HepG2 (cell line): ENCODE data around the gene CCR2. TPM values are rescaled to one million over a fixed set of nuclear protein-coding genes. Genes with fewer than 3 reads are reported as not detected.

ENCODE experiments used
- ATAC-seq: fragments of 200-7000 bp; cut with Tn5 transposase; 3 replicates; pipeline ENCODE4 v1.9.1; 2020; ENCODE audit warnings: mild to moderate bottlenecking, moderate library complexity
- BruUV-seq: library from RNA; stranded (reverse); fragments of 400-500 nt; replicated peaks from 2 replicates; lab custom pipeline; 2021; lab: Mats Ljungman, UMichigan
- CTCF ChIA-PET: fragments of 300-600 bp; formaldehyde crosslinking; extraction: SDS; loops from one replicate; lab custom pipeline; 2021; ENCODE audit warnings: low total read pairs, inconsistent platforms, low intra/inter-chr PET ratio; lab: Yijun Ruan, JAX
- POLR2A ChIA-PET: fragments of 350-600 bp; sonication (Branson Sonifier 250); formaldehyde crosslinking; loops from one replicate; lab custom pipeline; 2020; ENCODE audit warnings: antibody characterized with exemption, inconsistent platforms; lab: Yijun Ruan, JAX
- DNase-seq: peaks from one replicate; pipeline ENCODE4 v3.0.0-alpha.2; 2015; ENCODE audit warnings: low spot score
- FAIRE-seq: peaks from 3 replicates; lab custom pipeline; 2011; peaks lifted over from hg19 to GRCh38; lab: Jason Lieb, UNC
- H2AFZ ChIP-seq: one replicate; pipeline ENCODE4 v1.6.1; 2011; ENCODE audit warnings: low read length, inconsistent platforms
- H3K27ac ChIP-seq: fragments of 300-600 bp; 3 replicates; pipeline ENCODE4 v1.8.0; 2011; ENCODE audit warnings: mixed run types, mild to moderate bottlenecking, mixed read lengths, low read length, inconsistent platforms; ENCODE audit not compliant: insufficient read depth; ENCODE audit errors: extremely low read length
- H3K27me3 ChIP-seq, 2 experiments: fragments of 200-600 bp in 1 of 2; 2 replicates in 1 of 2; 3 replicates in 1 of 2; pipeline versions ENCODE4 v1.6.0 to v1.8.0; 2011; ENCODE audit warnings: low read length in 2 of 2, mild to moderate bottlenecking in 2 of 2, moderate library complexity in 2 of 2, inconsistent platforms in 1 of 2; ENCODE audit not compliant: insufficient read depth in 2 of 2, control insufficient read depth in 1 of 2
- H3K36me3 ChIP-seq, 2 experiments: fragments of 200-600 bp in 1 of 2; replicated peaks in 1 of 2; 2 replicates in 1 of 2; 3 replicates in 1 of 2; pipeline versions ENCODE4 v1.5.1 to v1.8.0; 2011; ENCODE audit warnings: low read length in 2 of 2, inconsistent platforms in 1 of 2; ENCODE audit not compliant: insufficient read depth in 2 of 2, control insufficient read depth in 1 of 2
- H3K4me1 ChIP-seq: 2 replicates; pipeline ENCODE4 v1.5.1; 2012; ENCODE audit warnings: low read length, inconsistent platforms; ENCODE audit not compliant: insufficient read depth
- H3K4me2 ChIP-seq: 2 replicates; pipeline ENCODE4 v1.6.0; 2011; ENCODE audit warnings: low read depth, low read length, inconsistent platforms
- H3K4me3 ChIP-seq, 3 experiments: fragments of 200-600 bp in 1 of 3; sonication (generic), shearing (Covaris generic) in 1 of 3; replicated peaks in 1 of 3; 2 replicates each; pipeline ENCODE4 v1.5.1; 2011 to 2016; ENCODE audit warnings: low read length in 3 of 3, inconsistent platforms in 2 of 3, low read depth in 2 of 3, mild to moderate bottlenecking in 2 of 3, control low read depth in 1 of 3, mixed read lengths in 1 of 3; ENCODE audit not compliant: insufficient read depth in 1 of 3
- H3K79me2 ChIP-seq: one replicate; pipeline ENCODE4 v1.6.1; 2011; ENCODE audit warnings: low read length, inconsistent platforms; ENCODE audit not compliant: insufficient read depth
- H3K9ac ChIP-seq: 2 replicates; pipeline ENCODE4 v1.6.0; 2011; ENCODE audit warnings: mild to moderate bottlenecking, low read depth, low read length, inconsistent platforms; ENCODE audit not compliant: insufficient read depth
- H3K9me3 ChIP-seq: 2 replicates; pipeline ENCODE4 v1.5.1; 2012; ENCODE audit warnings: mild to moderate bottlenecking, low read length
- H4K20me1 ChIP-seq: 2 replicates; pipeline ENCODE4 v1.6.0; 2011; ENCODE audit warnings: inconsistent platforms, mild to moderate bottlenecking, low read length, moderate library complexity; ENCODE audit not compliant: insufficient read depth
- ATRX ChIP-seq: sonication (generic); formaldehyde crosslinking; IDR thresholded peaks from 2 replicates; pipeline ENCODE4 v1.4.0; 2020; ENCODE audit warnings: missing genetic modification reagents, borderline replicate concordance
- ELF4 ChIP-seq: sonication (generic); formaldehyde crosslinking; IDR thresholded peaks from 2 replicates; pipeline ENCODE4 v1.5.0; 2020; ENCODE audit warnings: missing genetic modification reagents, mild to moderate bottlenecking, moderate library complexity, borderline replicate concordance
- ELK4 ChIP-seq: sonication (generic); formaldehyde crosslinking; IDR thresholded peaks from 2 replicates; pipeline ENCODE4 v1.9.0; 2021; ENCODE audit warnings: missing genetic modification reagents, borderline replicate concordance
- JDP2 ChIP-seq: sonication (generic); formaldehyde crosslinking; IDR thresholded peaks from 2 replicates; pipeline ENCODE4 v1.8.1; 2022; ENCODE audit warnings: missing genetic modification reagents, borderline replicate concordance
- KMT2A ChIP-seq: sonication (generic); formaldehyde crosslinking; IDR thresholded peaks from 2 replicates; pipeline ENCODE4 v1.4.0; 2020; ENCODE audit warnings: missing genetic modification reagents
- MAFF ChIP-seq: IDR thresholded peaks from 2 replicates; pipeline ENCODE4 v1.6.1; 2011; ENCODE audit warnings: low read depth, low read length, improper control_type of control experiment
- MEIS1 ChIP-seq: sonication (generic); formaldehyde crosslinking; IDR thresholded peaks from 2 replicates; pipeline ENCODE4 v1.9.0; 2021; ENCODE audit warnings: mild to moderate bottlenecking, missing genetic modification reagents, moderate library complexity, borderline replicate concordance
- SALL2 ChIP-seq: sonication (generic); formaldehyde crosslinking; IDR thresholded peaks from 2 replicates; pipeline ENCODE4 v1.8.1; 2023; ENCODE audit warnings: mild to moderate bottlenecking, missing genetic modification reagents, inconsistent platforms
- ZBTB20 ChIP-seq: sonication (generic); formaldehyde crosslinking; IDR thresholded peaks from 2 replicates; pipeline ENCODE4 v1.8.1; 2023; ENCODE audit warnings: missing genetic modification reagents, low read depth, mild to moderate bottlenecking, borderline replicate concordance
- ZNF350 ChIP-seq: sonication (generic); formaldehyde crosslinking; IDR thresholded peaks from 2 replicates; pipeline ENCODE4 v1.4.0; 2020; ENCODE audit warnings: mild to moderate bottlenecking, low read depth, missing genetic modification reagents, borderline replicate concordance
- ZNF362 ChIP-seq: sonication (generic); formaldehyde crosslinking; IDR thresholded peaks from 2 replicates; pipeline ENCODE4 v1.4.0; 2020; ENCODE audit warnings: missing genetic modification reagents, mild to moderate bottlenecking, borderline replicate concordance
- ZNF558 ChIP-seq: sonication (generic); formaldehyde crosslinking; IDR thresholded peaks from 2 replicates; pipeline ENCODE4 v1.9.0; 2022; ENCODE audit warnings: mild to moderate bottlenecking, missing genetic modification reagents, borderline replicate concordance
- ZNF619 ChIP-seq: sonication (generic); formaldehyde crosslinking; IDR thresholded peaks from 2 replicates; pipeline ENCODE4 v1.4.0; 2020; ENCODE audit warnings: mild to moderate bottlenecking, missing genetic modification reagents
- ZNF75D ChIP-seq: sonication (generic); formaldehyde crosslinking; IDR thresholded peaks from 2 replicates; pipeline ENCODE4 v1.8.1; 2023; ENCODE audit warnings: missing genetic modification reagents, mild to moderate bottlenecking, borderline replicate concordance
- WGBS: methylation state at CpG from one replicate; pipeline ENCODE4 v1.1.6; 2017; ENCODE audit warnings: low lambda C conversion rate; 5-methylcytosine and 5-hydroxymethylcytosine counted together
- in situ Hi-C: cut with HindIII; loops from 2 replicates; pipeline ENCODE4 v1.10.0; 2017; ENCODE audit warnings: low pct_unique_long_range_greater_than_20kb; ENCODE audit not compliant: extremely low pct_ligation_motif_present
- intact Hi-C: fragments of 100-400 bp; cut with micrococcal nuclease; formaldehyde crosslinking; loops from one replicate; pipeline ENCODE4 v1.10.0; 2022; ENCODE audit not compliant: unreplicated experiment
- polyA plus RNA-seq, 8 experiments: library from polyadenylated mRNA; depleted of rRNA in 3 of 8; stranded (reverse) in 7 of 8; unstranded in 1 of 8; fragments of >200 nt; fragmentation: Illumina TruSeq in 4 of 8; extraction: Trizol in 4 of 8; gene quantifications; 2 replicates each; pipeline versions ENCODE4 v1.2.1 to v1.2.3, GENCODE V29; 2011 to 2016; ENCODE audit warnings: low read depth in 4 of 8, missing spikeins in 1 of 8, mixed read lengths in 1 of 8; ENCODE audit not compliant: insufficient read depth in 1 of 8
- total RNA-seq, 5 experiments: library from RNA; depleted of rRNA; stranded (reverse); fragments of >200 nt; fragmentation: Illumina TruSeq; extraction: Trizol; gene quantifications; 2 replicates each; pipeline ENCODE4 v1.2.3, GENCODE V29; 2016; ENCODE audit warnings: low read depth in 1 of 5

Gene CCR2
- total and polyA plus RNA-seq, 2 of the 13 experiments (the other 11 are each of a cell fraction or from before 2014, with no cell fraction given): not detected

GRCh38 chr3:46321461-46322104, 32.3 kb upstream of the CCR2 start:
- FAIRE-seq: no peak
- 0% methylated on average over 1 of the region's 1 CpG for WGBS
- CTCF ChIA-PET: no interaction called here
- Histone ChIP-seq H3K9me3 (no peaks in the 10 kb centered on the region), H3K36me3 (no peaks in the 10 kb centered on the region), H3K79me2 (no peaks in the 10 kb centered on the region), H3K4me2 (no peak overlapping the region), H3K9ac (no peak overlapping the region), H3K4me3 (no peak overlapping the region), H2AFZ (no peak overlapping the region), H3K27me3 (peaks cover 0 to 3% of the 10 kb centered on the region in 2 experiments; a peak in 1 of 5 replicates), H4K20me1 (no peaks in the 10 kb centered on the region), H3K27ac (no peak overlapping the region), H3K4me1 (no peaks in the 10 kb centered on the region)
- no TSS peak for BruUV-seq
- in situ Hi-C loops (no loop called here), intact Hi-C loops (no loop called here)
- TF ChIP-seq ZNF75D (CRISPR knock-in tag) (no peak), MAFF (no peak), ATRX (CRISPR knock-in tag) (no peak), MEIS1 (no peak), KMT2A (CRISPR knock-in tag) (no peak), JDP2 (CRISPR knock-in tag) (no peak), ZNF619 (CRISPR knock-in tag) (no peak), ZNF350 (CRISPR knock-in tag) (no peak), ZNF558 (no peak), SALL2 (CRISPR knock-in tag) (no peak), ZNF362 (CRISPR knock-in tag) (no peak), ZBTB20 (CRISPR knock-in tag) (no peak), ELK4 (CRISPR knock-in tag) (no peak), ELF4 (CRISPR knock-in tag) (no peak)
- DNase-seq: no peak
- no peak for ATAC-seq
- POLR2A ChIA-PET: no interaction called here
